Liver (tissue), 9 donors: ENCODE data around the gene STIM2. TPM values are rescaled to one million over a fixed set of nuclear protein-coding genes. Genes with fewer than 3 reads are reported as not detected.

Source experiments
- DNase-seq: peaks from one replicate; pipeline ENCODE4 v3.0.0-alpha.2; 2017; ENCODE audit warnings: low spot score
- H3K27ac ChIP-seq, 2 donors: one replicate each; pipeline ENCODE4 v1.7.0; 2013; ENCODE audit warnings: inconsistent platforms in 2 of 2, low read length in 2 of 2, control low read depth in 1 of 2, low read depth in 1 of 2, mild to moderate bottlenecking in 1 of 2
- H3K27me3 ChIP-seq, 4 donors: one replicate each; pipeline versions ENCODE4 v1.6.1 to v1.7.0; 2013; ENCODE audit warnings: low read length in 3 of 4, inconsistent platforms in 1 of 4, mild to moderate bottlenecking in 1 of 4, moderate library complexity in 1 of 4; ENCODE audit not compliant: control insufficient read depth in 4 of 4, insufficient read depth in 4 of 4
- H3K36me3 ChIP-seq, 4 donors: one replicate each; pipeline versions ENCODE4 v1.6.1 to v1.7.0; 2013; ENCODE audit warnings: low read length in 3 of 4, mild to moderate bottlenecking in 3 of 4, low read depth in 1 of 4, moderate library complexity in 1 of 4; ENCODE audit not compliant: control insufficient read depth in 4 of 4, insufficient read depth in 3 of 4
- H3K4me1 ChIP-seq, 4 donors: one replicate each; pipeline versions ENCODE4 v1.6.1 to v1.7.0; 2013; ENCODE audit warnings: low read length in 3 of 4, mild to moderate bottlenecking in 3 of 4, moderate library complexity in 1 of 4; ENCODE audit not compliant: control insufficient read depth in 4 of 4, insufficient read depth in 4 of 4
- H3K4me3 ChIP-seq, 3 donors: one replicate each; pipeline versions ENCODE4 v1.6.1 to v1.7.0; 2013; ENCODE audit warnings: low read length in 3 of 3, control low read depth in 1 of 3, low read depth in 1 of 3, mild to moderate bottlenecking in 1 of 3
- H3K9ac ChIP-seq, 2 donors: one replicate each; pipeline ENCODE4 v1.7.0; 2013; ENCODE audit warnings: low read length in 2 of 2, mild to moderate bottlenecking in 2 of 2, moderate library complexity in 2 of 2, control low read depth in 1 of 2, low read depth in 1 of 2
- H3K9me3 ChIP-seq, 4 donors: one replicate each; pipeline versions ENCODE4 v1.6.1 to v1.7.0; 2013; ENCODE audit warnings: low read length in 3 of 4; ENCODE audit not compliant: control insufficient read depth in 4 of 4
- ATF3 ChIP-seq: IDR thresholded peaks from 2 replicates; pipeline ENCODE4 v1.6.1; 2016; ENCODE audit warnings: antibody characterized with exemption
- CTCF ChIP-seq: fragments of 150-350 bp; IDR thresholded peaks from 2 replicates; pipeline ENCODE4 v1.5.1; 2017; ENCODE audit warnings: improper control_type of control experiment, low read depth, low read length; ENCODE audit not compliant: missing input control
- EGR1 ChIP-seq, 2 donors: IDR thresholded peaks; 2 replicates each; pipeline ENCODE4 v1.6.1; 2016 to 2018; ENCODE audit warnings: antibody characterized with exemption in 2 of 2, low read depth in 2 of 2
- FOXA1 ChIP-seq: IDR thresholded peaks from 2 replicates; pipeline ENCODE4 v1.6.1; 2016; ENCODE audit warnings: antibody characterized with exemption
- FOXA2 ChIP-seq: IDR thresholded peaks from 2 replicates; pipeline ENCODE4 v1.6.1; 2016; ENCODE audit warnings: antibody characterized with exemption
- GABPA ChIP-seq, 2 donors: IDR thresholded peaks in 1 of 2; conservative IDR thresholded peaks in 1 of 2; 2 replicates each; pipeline ENCODE4 v1.6.1; 2016; ENCODE audit warnings: antibody characterized with exemption in 2 of 2, mild to moderate bottlenecking in 1 of 2, moderate library complexity in 1 of 2
- HNF4A ChIP-seq, 2 donors: conservative IDR thresholded peaks; 2 replicates each; pipeline ENCODE4 v1.6.1; 2016; ENCODE audit warnings: antibody characterized with exemption in 2 of 2, mild to moderate bottlenecking in 2 of 2
- HNF4G ChIP-seq: IDR thresholded peaks from 2 replicates; pipeline ENCODE4 v1.6.1; 2016; ENCODE audit warnings: antibody characterized with exemption
- JUND ChIP-seq, 2 donors: IDR thresholded peaks; 2 replicates each; pipeline ENCODE4 v1.6.1; 2016; ENCODE audit warnings: antibody characterized with exemption in 2 of 2
- MAX ChIP-seq: IDR thresholded peaks from 2 replicates; pipeline ENCODE4 v1.6.1; 2016; ENCODE audit warnings: antibody characterized with exemption
- NR2F2 ChIP-seq: IDR thresholded peaks from 2 replicates; pipeline ENCODE4 v1.6.1; 2016; ENCODE audit warnings: antibody characterized with exemption
- RAD21 ChIP-seq, 2 donors: IDR thresholded peaks; 2 replicates each; pipeline ENCODE4 v1.6.1; 2016; ENCODE audit warnings: antibody characterized with exemption in 2 of 2, mild to moderate bottlenecking in 2 of 2
- REST ChIP-seq: IDR thresholded peaks from 2 replicates; pipeline ENCODE4 v1.6.1; 2016; ENCODE audit warnings: antibody characterized with exemption, mild to moderate bottlenecking
- RXRA ChIP-seq, 2 donors: IDR thresholded peaks; 2 replicates each; pipeline ENCODE4 v1.6.1; 2017 to 2018; ENCODE audit warnings: antibody characterized with exemption in 2 of 2, mild to moderate bottlenecking in 1 of 2
- SP1 ChIP-seq: IDR thresholded peaks from 2 replicates; pipeline ENCODE4 v1.6.1; 2018; ENCODE audit warnings: antibody characterized with exemption, mild to moderate bottlenecking
- TAF1 ChIP-seq: conservative IDR thresholded peaks from 2 replicates; pipeline ENCODE4 v1.6.1; 2016; ENCODE audit warnings: antibody characterized with exemption, mild to moderate bottlenecking
- YY1 ChIP-seq: IDR thresholded peaks from 2 replicates; pipeline ENCODE4 v1.6.1; 2016; ENCODE audit warnings: antibody characterized with exemption, mild to moderate bottlenecking
- ZBTB33 ChIP-seq: IDR thresholded peaks from 2 replicates; pipeline ENCODE4 v1.6.1; 2016; ENCODE audit warnings: antibody characterized with exemption
- WGBS: extraction: QIAGEN DNeasy Blood & Tissue Kit; methylation state at CpG from one replicate; pipeline ENCODE4 v1.1.7; 2013; 5-methylcytosine and 5-hydroxymethylcytosine counted together
- polyA plus RNA-seq, 2 donors: library from polyadenylated mRNA; stranded (reverse) in 1 of 2; unstranded in 1 of 2; fragments of 200-250 nt in 1 of 2; fragments of >200 nt in 1 of 2; fragmentation: Nextera tagmentation in 1 of 2; extraction: Ambion mirVana in 1 of 2; gene quantifications; one replicate each; pipeline versions ENCODE4 v1.2.1 to v1.2.3, GENCODE V29; 2013 to 2015
- total RNA-seq, 2 donors: library from RNA; depleted of rRNA; stranded (reverse); fragments of >200 nt; gene quantifications; one replicate each; pipeline ENCODE4 v1.2.3, GENCODE V29; 2014
- donor health status: healthy.
- donor health status: healthy.
- donor health status: healthy.
- donor health status: healthy.
- donor health status: healthy.

The STIM2 gene
- total and polyA plus RNA-seq, 4 donors: 5.4 to 11.1 (median 6.9) TPM

GRCh38 chr4:27018076-27018475 is 157.4 kb downstream of the STIM2 start:
- WGBS: 88% methylated on average over 5 of the region's 5 CpGs

More at GRCh38 chr4:27018076-27018475, 157.4 kb downstream of the STIM2 start:
- Histone ChIP-seq H3K9me3 (no peaks in the 10 kb centered on the region), H3K27me3 (no peaks in the 10 kb centered on the region), H3K27ac (no peak overlapping the region), H3K4me1 (no peaks in the 10 kb centered on the region), H3K4me3 (no peak overlapping the region), H3K9ac (no peak overlapping the region), H3K36me3 (peaks cover 0 to 22% (median 11%) of the 10 kb centered on the region in 4 donors)
- no peak for DNase-seq
- no peak for TF ChIP-seq SP1
- no peak for TF ChIP-seq REST
- TF ChIP-seq MAX: no peak
- TF ChIP-seq ATF3: no peak
- no peak for TF ChIP-seq CTCF
- no peak for TF ChIP-seq HNF4G
- no peak for TF ChIP-seq FOXA2
- TF ChIP-seq TAF1: no peak
- no peak for TF ChIP-seq EGR1 (IDR thresholded peaks at IDR 0.05; ENCODE audit: low read depth in 2 of 2)
- no peak for TF ChIP-seq GABPA (IDR thresholded peaks at IDR 0.05 in 1 of 2, conservative IDR thresholded peaks at IDR 0.05 in 1 of 2)
- TF ChIP-seq FOXA1: no peak
- TF ChIP-seq NR2F2: no peak
- TF ChIP-seq YY1: no peak
- TF ChIP-seq ZBTB33: no peak
- TF ChIP-seq JUND (IDR thresholded peaks at IDR 0.05): no peak
- TF ChIP-seq RXRA (IDR thresholded peaks at IDR 0.05): no peak
- TF ChIP-seq RAD21 (IDR thresholded peaks at IDR 0.05): no peak
- TF ChIP-seq HNF4A (conservative IDR thresholded peaks at IDR 0.05): no peak
